ENCODE results near the gene NAPG. TPM values are rescaled to one million over a fixed set of nuclear protein-coding genes. Genes with fewer than 3 reads are reported as not detected.
"Not testable (repeated sequence)": the region's sequence is repeated elsewhere in the genome, so short reads cannot be mapped to it uniquely, and the experiment has no call there.

NAPG gene
- total RNA-seq, 1 donor from 2014 or later: 23.6 TPM

- H3K27me3 Mint-ChIP-seq (ENCODE audit: low read depth): no peaks in the 10 kb centered on the region
- DNase-seq (ENCODE audit: low read depth, low spot score): no peak
- peaks cover 6% of the 10 kb centered on the region for H3K9me3 Mint-ChIP-seq
- H3K4me3 Mint-ChIP-seq: no peak overlapping the region
- no peak for TF ChIP-seq CTCF (conservative IDR thresholded peaks at IDR 0.05)
- no peaks in the 10 kb centered on the region for H3K36me3 Mint-ChIP-seq (ENCODE audit: low read depth)
- no peak overlapping the region for H3K27ac Mint-ChIP-seq (ENCODE audit: unreplicated experiment)
- no peaks in the 10 kb centered on the region for H3K4me1 Mint-ChIP-seq
These were observed 66.1 kb downstream of the NAPG start for GRCh38 chr18:10591896-10592295.

- peak overlapping the region; percentile 43 for H3K27ac Mint-ChIP-seq (ENCODE audit: unreplicated experiment)
- not testable (repeated sequence) for H3K9me3 Mint-ChIP-seq
These were observed 67.7 kb downstream of the NAPG start for GRCh38 chr18:10593366-10594022.

GRCh38 chr18:10595917-10596316 is 70.1 kb downstream of the NAPG start:
- H3K27me3 Mint-ChIP-seq (ENCODE audit: low read depth); H3K9me3 Mint-ChIP-seq; H3K27ac Mint-ChIP-seq (ENCODE audit: unreplicated experiment); H3K4me1 Mint-ChIP-seq; H3K4me3 Mint-ChIP-seq; DNase-seq (ENCODE audit: low read depth, low spot score); H3K36me3 Mint-ChIP-seq (ENCODE audit: low read depth): not testable (repeated sequence)

More at GRCh38 chr18:10593366-10594022, 67.7 kb downstream of the NAPG start:
- H3K4me1 Mint-ChIP-seq; DNase-seq (ENCODE audit: low read depth, low spot score); H3K27me3 Mint-ChIP-seq (ENCODE audit: low read depth); H3K36me3 Mint-ChIP-seq (ENCODE audit: low read depth); H3K4me3 Mint-ChIP-seq: not testable (repeated sequence)

- H3K4me1 Mint-ChIP-seq; H3K9me3 Mint-ChIP-seq; H3K27me3 Mint-ChIP-seq (ENCODE audit: low read depth); H3K27ac Mint-ChIP-seq (ENCODE audit: unreplicated experiment); DNase-seq (ENCODE audit: low read depth, low spot score); H3K4me3 Mint-ChIP-seq; H3K36me3 Mint-ChIP-seq (ENCODE audit: low read depth): not testable (repeated sequence)
These were observed 71.9 kb downstream of the NAPG start for GRCh38 chr18:10597695-10598094.

GRCh38 chr18:10600701-10601100 is 74.9 kb downstream of the NAPG start:
- not testable (repeated sequence) for H3K36me3 Mint-ChIP-seq (ENCODE audit: low read depth); H3K9me3 Mint-ChIP-seq; H3K27me3 Mint-ChIP-seq (ENCODE audit: low read depth); DNase-seq (ENCODE audit: low read depth, low spot score); H3K4me3 Mint-ChIP-seq; H3K4me1 Mint-ChIP-seq; H3K27ac Mint-ChIP-seq (ENCODE audit: unreplicated experiment)

Other genes with a start within 250 kb of the NAPG start
- gene APCDD1, start 71.4 kb upstream of the NAPG start, total RNA-seq: 49.8 and 51.9 TPM in 2 replicates